Activated T-helper 2 cell treated with anti-CD3 and anti-CD28 coated beads, Interferon-gamma antibody, Interleukin-2, Interleukin-4, amounts not matched to agents 10 μg/mL and 5 μg/mL and 100 μg/mL, durations not matched to agents 14 hours and 24 hours and 36 hours (primary cell): Measurements from ENCODE around the gene DRICH1. TPM values are rescaled to one million over a fixed set of nuclear protein-coding genes. Genes with fewer than 3 reads are reported as not detected.
"Not testable (repeated sequence)": the region's sequence is repeated elsewhere in the genome, so short reads cannot be mapped to it uniquely, and the experiment has no call there.

ENCODE experiments used
- DNase-seq: peaks from one replicate; pipeline ENCODE4 v3.0.0; 2021; ENCODE audit warnings: low spot score
- H3K27ac Mint-ChIP-seq: one replicate; pipeline ENCODE4 v1.8.0; 2021; ENCODE audit warnings: mixed read lengths
- H3K27me3 Mint-ChIP-seq: one replicate; pipeline ENCODE4 v1.8.0; 2021; ENCODE audit warnings: low read depth, mixed read lengths
- H3K36me3 Mint-ChIP-seq: one replicate; pipeline ENCODE4 v1.8.0; 2021; ENCODE audit warnings: low read depth, mixed read lengths
- H3K4me1 Mint-ChIP-seq: one replicate; pipeline ENCODE4 v1.8.0; 2021; ENCODE audit warnings: low read depth, mixed read lengths
- H3K4me3 Mint-ChIP-seq: one replicate; pipeline ENCODE4 v1.8.0; 2021; ENCODE audit warnings: low read depth, mild to moderate bottlenecking, moderate library complexity, mixed read lengths
- H3K9me3 Mint-ChIP-seq: one replicate; pipeline ENCODE4 v1.8.0; 2021; ENCODE audit warnings: mixed read lengths
- intact Hi-C: fragments of 100-400 bp; cut with micrococcal nuclease; formaldehyde crosslinking; loops from one replicate; pipeline ENCODE4 v1.15.1; 2023
- total RNA-seq: library from RNA; stranded (reverse); gene quantifications from 2 replicates; pipeline ENCODE4 v1.2.3, GENCODE V29; 2022

DRICH1 gene
- total RNA-seq, 1 donor from 2014 or later: 0.50 TPM

DNA sequence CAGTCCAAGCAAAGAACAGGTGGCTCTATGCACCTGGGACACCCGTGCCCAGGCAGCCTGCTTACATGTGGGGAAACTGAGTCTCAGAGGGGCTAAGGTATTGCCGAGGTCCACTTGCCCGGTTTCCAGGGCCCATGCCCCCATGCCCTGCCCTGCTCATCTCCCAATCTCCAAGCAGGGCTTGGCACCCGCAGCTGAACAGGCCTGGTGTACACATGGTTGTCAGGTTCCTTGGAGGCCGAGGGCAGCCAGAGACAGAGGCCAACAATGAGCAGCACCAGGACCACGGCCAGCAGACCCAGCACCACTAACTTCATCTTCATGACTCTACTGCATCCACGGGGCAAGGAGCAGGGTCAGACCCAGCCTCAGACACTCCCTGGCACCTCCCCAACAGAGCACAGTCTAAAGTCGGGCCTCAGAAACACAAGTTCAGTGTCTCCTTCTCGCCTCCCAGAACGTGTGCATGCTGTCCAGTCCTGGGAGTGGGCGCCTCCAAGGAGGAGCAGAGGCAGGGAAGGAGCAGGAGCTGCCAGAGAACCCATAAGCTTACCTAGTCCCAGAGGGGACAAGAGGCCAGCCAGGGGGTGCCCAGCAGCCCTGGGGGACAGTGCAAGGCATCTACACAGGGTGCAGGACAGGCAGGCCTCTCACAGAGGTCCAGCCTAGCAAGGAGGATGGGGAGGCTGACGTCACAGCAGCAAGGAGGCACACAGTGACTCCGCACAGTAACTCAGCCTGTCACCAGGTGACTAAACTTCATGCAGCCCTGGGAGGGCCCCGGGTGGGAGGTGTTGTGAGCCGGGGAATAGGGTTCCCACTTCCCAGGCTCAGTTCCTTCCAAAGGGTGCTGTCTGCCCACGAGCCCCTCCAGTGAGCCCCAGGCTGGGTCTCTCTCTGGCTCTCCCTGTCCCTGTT, 38.5 kb upstream of the DRICH1 start:
- H3K4me3 Mint-ChIP-seq: no peak overlapping the region
- H3K27ac Mint-ChIP-seq: no peak overlapping the region
- H3K4me1 Mint-ChIP-seq: peaks cover 8% of the 10 kb centered on the region
- no peaks in the 10 kb centered on the region for H3K27me3 Mint-ChIP-seq
- no peaks in the 10 kb centered on the region for H3K9me3 Mint-ChIP-seq
- intact Hi-C loops: no loop called here
- H3K36me3 Mint-ChIP-seq: peaks cover 10% of the 10 kb centered on the region
- no peak for DNase-seq

DNA sequence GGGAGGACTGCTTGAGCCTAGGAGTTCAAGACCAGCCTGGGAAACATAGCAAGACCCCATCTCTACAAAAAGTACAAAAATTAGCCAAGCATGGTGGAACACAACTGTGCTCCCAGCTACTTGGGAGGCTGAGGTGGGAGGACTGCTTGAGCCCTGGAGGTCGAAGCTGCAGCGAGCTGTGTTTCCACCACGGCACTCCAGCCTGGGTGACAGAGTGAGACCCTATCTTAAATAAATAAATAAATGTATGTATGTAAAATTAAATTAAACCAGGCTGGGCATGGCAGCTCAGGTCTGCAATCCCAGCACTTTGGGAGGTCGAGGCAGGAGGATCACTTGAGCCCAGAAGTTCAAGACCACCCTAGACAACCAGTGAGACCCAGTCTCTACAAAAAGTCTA, 28.3 kb upstream of the DRICH1 start:
- H3K4me3 Mint-ChIP-seq, H3K27ac Mint-ChIP-seq, H3K27me3 Mint-ChIP-seq, H3K9me3 Mint-ChIP-seq, DNase-seq, H3K4me1 Mint-ChIP-seq, intact Hi-C loops: not testable (repeated sequence)
- peaks cover 41% of the 10 kb centered on the region for H3K36me3 Mint-ChIP-seq

DNA sequence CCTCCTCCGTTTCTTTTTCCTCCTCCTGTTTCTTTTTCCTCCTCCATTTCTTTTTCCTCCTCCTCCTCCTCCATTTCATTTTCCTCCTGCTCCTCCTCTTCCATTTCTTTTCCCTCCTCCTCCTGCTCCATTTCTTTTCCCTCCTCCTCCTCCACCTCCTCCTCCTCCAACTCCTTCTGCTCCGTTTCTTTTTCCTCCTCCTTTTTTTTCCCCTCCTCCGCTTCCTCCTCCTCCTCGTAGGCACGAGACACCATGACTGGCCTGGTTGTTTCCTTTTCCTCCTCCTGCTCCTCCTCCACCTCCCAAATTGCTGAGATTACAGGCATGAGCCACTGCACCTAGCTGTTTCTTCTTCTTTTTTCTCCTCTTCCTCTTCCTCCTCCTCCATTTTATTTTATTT, 25.6 kb upstream of the DRICH1 start:
- no peak for DNase-seq
- Mint-ChIP-seq H3K27ac (no peak overlapping the region), H3K36me3 (peaks cover 24% of the 10 kb centered on the region), H3K4me1 (no peaks in the 10 kb centered on the region), H3K4me3 (no peak overlapping the region), H3K27me3 (no peaks in the 10 kb centered on the region), H3K9me3 (peaks cover 4% of the 10 kb centered on the region)
- intact Hi-C loops: no loop called here

DNA sequence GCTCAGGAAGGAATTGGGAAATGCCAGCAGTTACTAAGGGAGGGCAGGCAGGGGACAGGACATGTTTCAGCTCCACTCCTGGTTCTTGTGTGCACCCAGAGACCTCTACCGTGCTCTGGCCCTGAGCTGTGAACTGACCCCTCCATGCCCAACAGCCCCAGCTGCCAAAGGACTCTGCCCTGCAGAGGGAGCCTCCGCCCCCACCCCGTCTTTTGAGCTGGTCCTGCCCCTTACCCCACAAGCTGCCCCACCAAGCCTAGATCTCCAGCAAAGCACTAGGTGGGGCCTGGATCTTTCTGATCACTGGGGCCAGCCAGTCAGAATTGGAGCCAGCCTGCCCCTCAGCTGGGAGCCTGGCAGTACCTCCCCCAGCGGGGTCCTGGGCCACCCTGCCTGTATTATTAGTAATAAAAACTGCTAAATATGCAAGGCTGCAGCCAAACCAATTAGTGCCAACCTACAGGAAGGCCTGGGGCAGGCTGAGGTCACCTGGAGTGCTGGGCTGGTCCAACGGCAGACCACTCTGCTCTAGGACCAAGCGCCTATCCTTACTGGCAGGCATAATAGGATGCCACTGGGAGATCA, 23.9 kb upstream of the DRICH1 start:
- intact Hi-C loops: no loop called here
- Mint-ChIP-seq H3K27ac (no peak overlapping the region), H3K4me3 (no peak overlapping the region), H3K4me1 (no peaks in the 10 kb centered on the region), H3K36me3 (peaks cover 11% of the 10 kb centered on the region), H3K9me3 (no peaks in the 10 kb centered on the region), H3K27me3 (no peaks in the 10 kb centered on the region)
- DNase-seq: no peak

DNA sequence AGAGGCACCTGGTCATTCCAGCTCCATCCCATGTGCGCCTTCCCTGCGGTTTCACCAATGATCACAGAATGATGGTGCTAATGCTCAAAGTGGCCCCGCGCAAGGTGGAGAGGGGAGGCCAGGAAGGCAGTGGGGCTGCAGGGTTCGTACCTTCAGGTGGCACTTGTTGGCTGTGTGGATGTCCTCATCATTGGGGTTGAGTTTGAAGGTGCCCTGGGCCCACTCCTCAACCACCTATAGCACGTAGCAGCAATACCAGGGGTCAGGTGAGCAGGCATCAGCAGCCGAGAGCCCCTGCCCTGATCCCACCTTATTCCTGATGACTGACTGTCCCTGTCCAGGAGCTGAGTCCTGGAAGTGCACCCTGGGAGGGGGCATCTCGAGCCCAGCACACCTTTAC, 20.6 kb upstream of the DRICH1 start:
- H3K4me3 Mint-ChIP-seq: no peak overlapping the region
- no peaks in the 10 kb centered on the region for H3K9me3 Mint-ChIP-seq
- H3K36me3 Mint-ChIP-seq: no peaks in the 10 kb centered on the region
- intact Hi-C loops: no loop called here
- no peaks in the 10 kb centered on the region for H3K27me3 Mint-ChIP-seq
- no peak for DNase-seq
- H3K27ac Mint-ChIP-seq: no peak overlapping the region
- no peaks in the 10 kb centered on the region for H3K4me1 Mint-ChIP-seq

DNA sequence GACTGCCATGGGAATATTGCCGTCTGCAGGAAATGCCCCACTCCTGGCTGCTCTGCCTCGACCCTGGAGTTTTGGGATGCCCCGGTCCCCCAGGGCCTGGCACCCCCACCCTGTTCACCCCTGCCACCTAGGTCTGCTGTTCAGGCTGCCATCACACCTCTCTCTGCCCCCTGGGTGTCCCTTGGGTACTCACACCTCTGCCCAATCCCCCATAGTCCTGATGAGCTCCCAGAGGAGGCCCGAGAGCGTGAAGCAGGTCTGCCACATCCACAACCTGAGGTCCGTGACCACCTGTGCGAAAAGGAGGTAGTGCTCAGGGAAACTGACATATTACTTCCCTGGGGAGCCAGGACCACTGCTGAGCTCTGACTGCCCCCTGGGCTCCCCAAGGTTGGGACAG, 20.2 kb upstream of the DRICH1 start:
- Mint-ChIP-seq H3K27me3 (no peaks in the 10 kb centered on the region), H3K36me3 (no peaks in the 10 kb centered on the region), H3K4me3 (no peak overlapping the region), H3K4me1 (no peaks in the 10 kb centered on the region), H3K27ac (no peak overlapping the region), H3K9me3 (no peaks in the 10 kb centered on the region)
- no peak for DNase-seq
- intact Hi-C loops: no loop called here

DNA sequence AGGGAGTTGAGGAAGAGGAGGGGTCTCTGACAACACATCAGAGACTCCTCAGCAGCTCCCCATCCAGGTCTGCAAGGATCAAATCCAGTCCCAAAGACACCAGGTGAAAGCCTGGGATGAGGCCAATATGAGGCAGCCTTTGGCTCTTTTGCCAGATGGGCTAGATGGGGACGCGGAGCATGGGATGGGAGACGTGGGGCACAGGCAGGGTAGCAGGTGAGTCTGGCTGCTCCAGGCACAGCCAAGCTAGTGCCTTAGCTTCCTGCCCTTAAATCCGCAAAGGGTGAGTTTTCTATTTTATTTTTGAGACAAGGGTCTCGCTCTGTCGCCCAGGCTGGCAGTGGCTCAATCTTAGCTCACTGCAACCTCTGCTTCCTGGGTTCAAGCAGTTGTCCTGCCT, 19.6 kb upstream of the DRICH1 start:
- Mint-ChIP-seq H3K4me3 (no peak overlapping the region), H3K27ac (no peak overlapping the region), H3K27me3 (no peaks in the 10 kb centered on the region), H3K36me3 (no peaks in the 10 kb centered on the region), H3K9me3 (no peaks in the 10 kb centered on the region), H3K4me1 (no peaks in the 10 kb centered on the region)
- intact Hi-C loops: no loop called here
- DNase-seq: no peak

DNA sequence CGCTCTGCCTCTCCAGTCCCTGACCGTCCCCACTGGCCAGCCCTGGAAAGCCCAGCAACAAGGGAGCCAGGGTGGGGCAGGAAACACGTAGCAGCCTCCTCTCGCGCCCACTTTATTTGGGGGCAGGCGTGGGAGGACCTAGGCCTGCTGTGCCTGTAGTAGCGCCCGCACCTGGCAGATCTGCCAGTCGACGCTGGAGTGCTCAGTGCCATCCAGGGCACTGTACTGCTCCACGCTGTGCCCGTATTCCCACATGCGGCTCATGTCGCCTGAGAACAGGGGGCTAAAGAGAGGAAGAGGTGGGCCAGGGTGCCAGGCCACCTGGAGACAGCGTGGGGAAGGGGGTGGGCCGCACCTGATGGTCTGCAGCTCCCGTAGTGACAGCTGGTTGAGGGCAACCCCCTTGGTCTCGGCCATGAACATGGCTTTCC, 17.0 kb upstream of the DRICH1 start:
- no peak for DNase-seq
- no peaks in the 10 kb centered on the region for H3K4me1 Mint-ChIP-seq
- intact Hi-C loops: no loop called here
- no peaks in the 10 kb centered on the region for H3K36me3 Mint-ChIP-seq
- H3K27ac Mint-ChIP-seq: no peak overlapping the region
- no peaks in the 10 kb centered on the region for H3K27me3 Mint-ChIP-seq
- H3K9me3 Mint-ChIP-seq: no peaks in the 10 kb centered on the region
- H3K4me3 Mint-ChIP-seq: no peak overlapping the region

DNA sequence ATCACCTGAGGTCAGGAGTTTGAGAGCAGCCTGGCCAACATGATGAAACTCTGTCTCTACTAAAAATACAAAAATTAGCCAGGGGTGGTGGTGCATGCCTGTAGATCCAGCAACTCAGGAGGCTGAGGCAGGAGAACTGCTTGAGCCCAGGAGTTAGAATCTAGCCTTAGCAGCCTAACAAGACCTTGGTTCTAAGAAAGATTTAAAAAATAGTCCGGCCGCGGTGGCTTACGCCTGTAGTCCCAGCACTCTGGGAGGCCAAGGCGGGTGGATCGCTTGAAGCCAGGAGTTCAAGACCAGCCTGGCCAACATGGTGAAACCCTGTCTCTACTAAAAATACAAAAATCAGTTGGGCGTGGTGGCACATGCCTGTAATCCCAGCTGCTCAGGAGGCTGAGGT, 14.4 kb upstream of the DRICH1 start:
- H3K4me3 Mint-ChIP-seq, H3K27me3 Mint-ChIP-seq, H3K36me3 Mint-ChIP-seq, intact Hi-C loops, H3K9me3 Mint-ChIP-seq, H3K4me1 Mint-ChIP-seq, DNase-seq, H3K27ac Mint-ChIP-seq: not testable (repeated sequence)

DNA sequence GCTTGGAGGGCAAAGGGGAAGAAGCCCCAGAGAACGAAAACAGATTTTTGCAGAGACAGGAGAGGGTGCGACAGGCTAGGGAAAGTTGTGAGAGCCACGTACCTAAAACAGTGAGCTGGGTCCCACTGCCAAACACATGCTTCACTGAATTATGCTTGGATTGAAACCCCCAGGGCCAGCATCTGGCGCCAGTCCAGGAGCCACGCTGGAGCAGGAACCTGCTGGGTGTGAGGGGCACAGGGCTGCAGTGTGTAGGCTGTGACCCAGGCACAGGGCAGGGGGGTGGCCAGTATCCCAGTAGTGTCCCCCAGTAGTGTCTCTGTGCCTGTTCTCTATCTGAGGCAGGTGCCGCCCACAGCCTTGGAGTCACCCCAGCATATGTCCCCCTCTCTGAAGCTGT, 8.1 kb upstream of the DRICH1 start:
- H3K27me3 Mint-ChIP-seq, DNase-seq, H3K36me3 Mint-ChIP-seq, H3K9me3 Mint-ChIP-seq, H3K27ac Mint-ChIP-seq, intact Hi-C loops, H3K4me1 Mint-ChIP-seq, H3K4me3 Mint-ChIP-seq: not testable (repeated sequence)

DNA sequence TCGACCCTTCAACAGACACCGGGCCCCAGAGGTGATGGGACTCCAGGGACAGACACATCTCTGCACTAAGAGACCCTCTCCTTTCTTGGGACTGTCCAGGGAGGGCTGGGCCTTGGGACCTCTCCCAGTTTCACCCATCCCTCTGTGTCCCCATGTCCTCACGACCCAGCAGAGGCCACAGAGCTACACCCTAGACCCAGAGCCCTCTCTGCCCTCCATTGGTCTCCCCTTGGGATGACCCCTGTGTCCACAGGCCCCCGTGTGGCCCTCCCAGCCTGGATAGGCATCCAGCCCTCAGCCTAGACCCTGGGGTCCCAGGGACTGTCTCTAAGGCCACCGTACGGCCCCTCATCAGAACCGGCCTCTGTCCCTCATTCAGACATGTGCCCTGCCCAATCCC, 7.5 kb upstream of the DRICH1 start:
- Mint-ChIP-seq H3K36me3 (no peaks in the 10 kb centered on the region), H3K9me3 (no peaks in the 10 kb centered on the region), H3K4me1 (no peaks in the 10 kb centered on the region), H3K27me3 (no peaks in the 10 kb centered on the region), H3K4me3 (no peak overlapping the region), H3K27ac (no peak overlapping the region)
- no peak for DNase-seq
- intact Hi-C loops: no loop called here

DNA sequence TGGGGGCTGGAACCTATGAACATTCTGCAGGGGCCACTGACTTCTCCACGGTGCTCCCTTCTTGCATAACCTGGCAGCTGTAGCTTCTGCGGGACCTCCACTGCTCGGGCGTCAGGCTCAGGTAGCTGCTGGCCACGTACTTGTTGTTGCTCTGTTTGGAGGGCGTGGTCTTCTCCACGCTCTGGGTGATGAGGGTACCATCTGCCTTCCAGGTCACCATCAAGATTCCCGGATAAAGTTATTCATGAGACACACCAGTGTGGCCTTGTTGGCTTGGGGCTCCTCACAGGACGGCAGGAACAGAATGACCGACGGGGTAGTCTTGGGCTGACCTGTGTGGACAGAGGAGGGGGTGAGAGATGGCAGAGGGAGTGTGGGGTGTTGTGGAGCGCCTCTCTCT, 6.5 kb upstream of the DRICH1 start:
- H3K9me3 Mint-ChIP-seq: no peaks in the 10 kb centered on the region
- no peak for DNase-seq
- H3K36me3 Mint-ChIP-seq: no peaks in the 10 kb centered on the region
- no peak overlapping the region for H3K27ac Mint-ChIP-seq
- H3K4me1 Mint-ChIP-seq: no peaks in the 10 kb centered on the region
- H3K4me3 Mint-ChIP-seq: no peak overlapping the region
- no peaks in the 10 kb centered on the region for H3K27me3 Mint-ChIP-seq
- intact Hi-C loops: no loop called here

DNA sequence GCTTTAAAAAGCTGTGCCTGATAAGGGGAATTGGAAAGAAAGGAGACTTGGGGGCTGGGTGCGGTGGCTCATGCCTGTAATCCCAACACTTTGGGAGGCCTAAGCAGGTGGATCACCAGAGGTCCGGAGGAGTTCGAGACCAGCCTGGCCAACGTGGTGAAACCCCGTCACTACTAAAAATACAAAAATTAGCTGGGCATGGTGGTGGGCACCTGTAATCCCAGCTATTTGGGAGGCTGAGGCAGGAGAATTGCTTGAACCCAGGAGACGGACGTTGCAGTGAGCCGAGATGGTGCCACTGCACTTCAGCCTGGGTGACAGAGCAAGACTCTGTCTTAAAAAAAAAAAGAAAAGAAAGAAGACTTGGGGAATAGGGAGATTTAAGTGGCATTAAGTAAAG, 3.2 kb upstream of the DRICH1 start:
- H3K36me3 Mint-ChIP-seq, H3K4me3 Mint-ChIP-seq, DNase-seq, H3K27me3 Mint-ChIP-seq, H3K9me3 Mint-ChIP-seq, intact Hi-C loops, H3K4me1 Mint-ChIP-seq, H3K27ac Mint-ChIP-seq: not testable (repeated sequence)
